DOHH2 (cell line): ENCODE measurements around the gene KIF2A.
A peak's percentile ranks its signal among the peaks of the same experiment; 100 is the strongest.

Experiments used
- H3F3A ChIP-seq: fragments of 200-600 bp; sonication (generic), shearing (Covaris generic); 2 replicates; pipeline ENCODE4 v1.6.0; 2016; ENCODE audit warnings: antibody characterized with exemption, mild to moderate bottlenecking; ENCODE audit not compliant: control insufficient read depth, insufficient read depth
- H3K27ac ChIP-seq: fragments of 200-600 bp; sonication (generic); 2 replicates; pipeline ENCODE4 v1.5.1; 2014; ENCODE audit warnings: low read depth, mild to moderate bottlenecking, low read length, moderate library complexity
- H3K27me3 ChIP-seq: fragments of 200-600 bp; sonication (generic); 2 replicates; pipeline ENCODE4 v1.6.1; 2014; ENCODE audit warnings: mild to moderate bottlenecking, low read length, mixed read lengths; ENCODE audit not compliant: control insufficient read depth
- H3K36me3 ChIP-seq: fragments of 200-600 bp; sonication (generic); 2 replicates; pipeline ENCODE4 v1.6.1; 2014; ENCODE audit warnings: mild to moderate bottlenecking, low read length, moderate library complexity, mixed read lengths; ENCODE audit not compliant: control insufficient read depth
- H3K4me1 ChIP-seq: fragments of 200-600 bp; sonication (generic); 2 replicates; pipeline ENCODE4 v1.6.1; 2014; ENCODE audit warnings: mild to moderate bottlenecking, low read length, mixed read lengths; ENCODE audit not compliant: control insufficient read depth
- H3K4me2 ChIP-seq: fragments of 200-600 bp; sonication (generic); 2 replicates; pipeline ENCODE4 v1.6.0; 2014; ENCODE audit warnings: mild to moderate bottlenecking, low read length, moderate library complexity
- H3K4me3 ChIP-seq: fragments of 200-600 bp; sonication (generic); 2 replicates; pipeline ENCODE4 v1.5.1; 2014; ENCODE audit warnings: mild to moderate bottlenecking, low read length, mixed read lengths
- H3K79me2 ChIP-seq: fragments of 200-600 bp; sonication (generic); 2 replicates; pipeline ENCODE4 v1.6.1; 2014; ENCODE audit warnings: mild to moderate bottlenecking, low read length, mixed read lengths; ENCODE audit not compliant: control insufficient read depth
- H3K9me2 ChIP-seq: fragments of 200-600 bp; sonication (generic); replicated peaks from 2 replicates; pipeline ENCODE4 v1.6.1; 2014; ENCODE audit warnings: mild to moderate bottlenecking, low read length, mixed read lengths; ENCODE audit not compliant: control insufficient read depth
- H3K9me3 ChIP-seq: fragments of 200-600 bp; sonication (generic); 2 replicates; pipeline ENCODE4 v1.6.1; 2014; ENCODE audit warnings: antibody characterized with exemption, low read length, mixed read lengths; ENCODE audit not compliant: control insufficient read depth, insufficient read depth
- H4K20me1 ChIP-seq: fragments of 200-600 bp; sonication (generic); 2 replicates; pipeline ENCODE4 v1.6.0; 2014; ENCODE audit warnings: low read depth, mild to moderate bottlenecking, antibody characterized with exemption, low read length, moderate library complexity; ENCODE audit not compliant: control insufficient read depth, insufficient read depth
- CTCF ChIP-seq: fragments of 200-600 bp; sonication (generic); IDR thresholded peaks from one replicate; pipeline ENCODE4 v1.5.1; 2014; ENCODE audit warnings: antibody characterized with exemption, mild to moderate bottlenecking, low read depth, low read length; ENCODE audit not compliant: poor library complexity, severe bottlenecking
- EZH2phosphoT487 ChIP-seq: fragments of 200-600 bp; sonication (generic); IDR thresholded peaks from 2 replicates; pipeline ENCODE4 v1.6.1; 2017; ENCODE audit warnings: borderline replicate concordance, mild to moderate bottlenecking, antibody characterized with exemption, low read length, moderate library complexity, mixed read lengths

The KIF2A gene

GRCh38 chr5:62331921-62332320 lies 25.9 kb downstream of the KIF2A start:
- Histone ChIP-seq H3K27ac (no peak overlapping the region), H3K4me3 (no peak overlapping the region), H3K9me3 (no peaks in the 10 kb centered on the region), H3K79me2 (peaks cover 95% of the 10 kb centered on the region), H3F3A (no peaks in the 10 kb centered on the region), H3K27me3 (no peaks in the 10 kb centered on the region), H4K20me1 (peaks cover 15% of the 10 kb centered on the region), H3K36me3 (peaks cover 23% of the 10 kb centered on the region; the same call in 1 of the 2 replicates), H3K4me1 (peaks cover 31% of the 10 kb centered on the region), H3K9me2 (no peaks in the 10 kb centered on the region), H3K4me2 (no peak overlapping the region)
- TF ChIP-seq CTCF = no peak
- no peak for TF ChIP-seq EZH2phosphoT487

- no peak overlapping the region for H3K27ac ChIP-seq
- H3K27me3 ChIP-seq = no peaks in the 10 kb centered on the region
- peaks cover 30% of the 10 kb centered on the region for H3K4me1 ChIP-seq
- H3K79me2 ChIP-seq = peaks cover 95% of the 10 kb centered on the region
- no peaks in the 10 kb centered on the region for H3K9me3 ChIP-seq
- peaks cover 6% of the 10 kb centered on the region for H4K20me1 ChIP-seq
- no peak overlapping the region for H3K4me2 ChIP-seq
- H3K4me3 ChIP-seq = no peak overlapping the region
- H3K36me3 ChIP-seq = peaks cover 23% of the 10 kb centered on the region; the same call in 1 of the 2 replicates
- H3K9me2 ChIP-seq = no peaks in the 10 kb centered on the region
- H3F3A ChIP-seq = no peaks in the 10 kb centered on the region
- no peak for TF ChIP-seq EZH2phosphoT487
- no peak for TF ChIP-seq CTCF
Measured at GRCh38 chr5:62333250-62333794, 27.3 kb downstream of the KIF2A start.

- TF ChIP-seq CTCF (no peak), EZH2phosphoT487 (no peak)
- H3K27me3 ChIP-seq = no peaks in the 10 kb centered on the region
- H3K9me3 ChIP-seq = no peaks in the 10 kb centered on the region
- H3K4me1 ChIP-seq = peaks cover 23% of the 10 kb centered on the region
- no peak overlapping the region for H3K4me2 ChIP-seq
- peaks cover 23% of the 10 kb centered on the region; the same call in 1 of the 2 replicates for H3K36me3 ChIP-seq
- H4K20me1 ChIP-seq = peaks cover 5% of the 10 kb centered on the region
- no peaks in the 10 kb centered on the region for H3K9me2 ChIP-seq
- H3F3A ChIP-seq = no peaks in the 10 kb centered on the region
- no peak overlapping the region for H3K27ac ChIP-seq
- no peak overlapping the region for H3K4me3 ChIP-seq
- H3K79me2 ChIP-seq = peaks cover 95% of the 10 kb centered on the region
Measured at GRCh38 chr5:62334082-62334481, 28.1 kb downstream of the KIF2A start.

- H3K36me3 ChIP-seq = no peaks in the 10 kb centered on the region; the same call in 1 of the 2 replicates
- no peaks in the 10 kb centered on the region for H3K9me3 ChIP-seq
- H3K4me3 ChIP-seq = no peak overlapping the region
- peaks cover 4% of the 10 kb centered on the region; the same call in 1 of the 2 replicates for H4K20me1 ChIP-seq
- TF ChIP-seq CTCF (peak; percentile 17), EZH2phosphoT487 (no peak)
- no peak overlapping the region for H3K27ac ChIP-seq
- no peaks in the 10 kb centered on the region for H3K9me2 ChIP-seq
- H3F3A ChIP-seq = no peaks in the 10 kb centered on the region
- H3K79me2 ChIP-seq = peaks cover 97% of the 10 kb centered on the region
- peaks cover 14% of the 10 kb centered on the region for H3K4me1 ChIP-seq
- no peak overlapping the region for H3K4me2 ChIP-seq
- H3K27me3 ChIP-seq = no peaks in the 10 kb centered on the region
Measured at GRCh38 chr5:62340392-62340791, 34.4 kb downstream of the KIF2A start.
